Panc1 (cell line): Measurements from ENCODE around the gene PRRG4. TPM values are rescaled to one million over a fixed set of nuclear protein-coding genes. Genes with fewer than 3 reads are reported as not detected.
"Not testable (repeated sequence)": the region's sequence is repeated elsewhere in the genome, so short reads cannot be mapped to it uniquely, and the experiment has no call there.

Experiments
- ATAC-seq: fragments of 200-7000 bp; cut with Tn5 transposase; 2 replicates; pipeline ENCODE4 v1.9.1; 2020; ENCODE audit warnings: mild to moderate bottlenecking, moderate library complexity
- Bru-seq: library from RNA; stranded (reverse); fragments of 400-500 nt; gene quantifications from one replicate; lab custom pipeline; 2021; lab: Mats Ljungman, UMichigan
- BruChase-seq, 2 experiments: library from RNA; stranded (reverse); fragments of 400-500 nt; gene quantifications; one replicate each; lab custom pipeline; 2021; lab: Mats Ljungman, UMichigan
- BruUV-seq: library from RNA; stranded (reverse); fragments of 400-500 nt; replicated peaks from 2 replicates; lab custom pipeline; 2021; lab: Mats Ljungman, UMichigan
- CTCF ChIA-PET: fragments of 300-600 bp; sonication (Branson Sonifier 250); formaldehyde crosslinking; loops from one replicate; lab custom pipeline; 2022; ENCODE audit warnings: antibody characterized with exemption; lab: Charles Lee
- POLR2A ChIA-PET: fragments of 300-600 bp; sonication (Branson Sonifier 250); formaldehyde crosslinking; loops from one replicate; lab custom pipeline; 2022; ENCODE audit warnings: antibody characterized with exemption; lab: Charles Lee
- DNase-seq: peaks from one replicate; pipeline ENCODE4 v3.0.0-alpha.2; 2010; ENCODE audit warnings: low read depth, low spot score
- H3K27ac ChIP-seq: 2 replicates; pipeline ENCODE4 v1.5.1; 2011; ENCODE audit warnings: mild to moderate bottlenecking, low read length, inconsistent platforms
- H3K27me3 ChIP-seq: fragments of 200-500 bp; sonication (Bioruptor generic); 2 replicates; pipeline ENCODE4 v1.6.0; 2014; ENCODE audit warnings: low read length, inconsistent platforms; ENCODE audit not compliant: control insufficient read depth, insufficient read depth
- H3K36me3 ChIP-seq: fragments of 200-500 bp; sonication (Bioruptor generic); 2 replicates; pipeline ENCODE4 v1.5.1; 2014; ENCODE audit warnings: inconsistent platforms, mild to moderate bottlenecking, low read length, moderate library complexity; ENCODE audit not compliant: control insufficient read depth, insufficient read depth
- H3K4me1 ChIP-seq: 2 replicates; pipeline ENCODE4 v1.5.1; 2011; ENCODE audit warnings: inconsistent platforms, mild to moderate bottlenecking, low read length, moderate library complexity; ENCODE audit not compliant: control insufficient read depth, insufficient read depth
- H3K4me3 ChIP-seq, 2 experiments: 2 replicates each; pipeline ENCODE4 v1.5.1; 2011 to 2012; ENCODE audit warnings: low read depth in 2 of 2, low read length in 2 of 2, mild to moderate bottlenecking in 2 of 2, inconsistent platforms in 1 of 2, moderate library complexity in 1 of 2
- H3K9me3 ChIP-seq: fragments of 200-500 bp; sonication (Bioruptor generic); 2 replicates; pipeline ENCODE4 v1.5.1; 2014; ENCODE audit warnings: low read depth, mild to moderate bottlenecking, inconsistent platforms, low read length, moderate library complexity; ENCODE audit not compliant: control insufficient read depth, insufficient read depth
- CTCF ChIP-seq: fragments of 450-650 bp; IDR thresholded peaks from 2 replicates; pipeline ENCODE4 v1.5.1; 2017; ENCODE audit warnings: mild to moderate bottlenecking
- REST ChIP-seq, 2 experiments: IDR thresholded peaks; 2 replicates each; pipeline ENCODE4 v1.6.1; 2011 to 2012; ENCODE audit warnings: low read depth in 2 of 2, control low read depth in 1 of 2, low read length in 1 of 2, mild to moderate bottlenecking in 1 of 2, moderate library complexity in 1 of 2; ENCODE audit not compliant: insufficient read depth in 1 of 2
- SIN3A ChIP-seq: IDR thresholded peaks from 2 replicates; pipeline ENCODE4 v1.6.1; 2012; ENCODE audit warnings: low read depth, mild to moderate bottlenecking, low read length, moderate library complexity, borderline replicate concordance; ENCODE audit not compliant: insufficient read depth
- TCF7L2 ChIP-seq: IDR thresholded peaks from 2 replicates; pipeline ENCODE4 v1.6.1; 2011; ENCODE audit warnings: mild to moderate bottlenecking, low read depth, low read length, inconsistent platforms
- in situ Hi-C: cut with HindIII; loops from 2 replicates; pipeline ENCODE4 v1.10.0; 2016; ENCODE audit warnings: low sequenced_read_pairs, low pct_unique_long_range_greater_than_20kb
- intact Hi-C: fragments of 100-400 bp; cut with micrococcal nuclease; formaldehyde crosslinking; loops from one replicate; pipeline ENCODE4 v1.10.0; 2022; ENCODE audit not compliant: unreplicated experiment
- long read RNA-seq: library from polyadenylated mRNA; unstranded; transcript quantifications from one replicate; pipeline ENCODE4 v2.0.0, GENCODE V29; 2021; ENCODE audit not compliant: unreplicated experiment
- polyA plus RNA-seq: library from polyadenylated mRNA; unstranded; fragments of >200 nt; gene quantifications from one replicate; pipeline ENCODE4 v1.2.1, GENCODE V29; 2012; ENCODE audit warnings: missing spikeins; ENCODE audit not compliant: insufficient read length
- total RNA-seq: library from RNA; stranded (reverse); gene quantifications from one replicate; pipeline ENCODE4 v1.2.1, GENCODE V29; 2021; ENCODE audit not compliant: unreplicated experiment

PRRG4 gene
- total RNA-seq, result 0.87 TPM
- polyA plus RNA-seq, result 0.30 TPM
- percentile 30 among the genes with signal in this experiment for Bru-seq, nascent RNA
- BruChase-seq, experiment 1, labeled RNA remaining after a 2-hour chase, result percentile 39 among the genes with signal in this experiment
- percentile 50 among the genes with signal in this experiment for BruChase-seq, experiment 2, labeled RNA remaining after a 6-hour chase
- long read RNA-seq, partial matches to known transcripts, result 0 of 1 reads
- long read RNA-seq, other reads (novel, unspliced or antisense), result 1 of 1 reads

- H3K4me1 ChIP-seq, result peaks cover 7% of the 10 kb centered on the region
- BruUV-seq, result no TSS peak
- TF ChIP-seq CTCF, result no peak
- TF ChIP-seq SIN3A, result 0 out of 2 replicates have a peak, but pooled peaks have one; percentile 24
- peaks cover 5% of the 10 kb centered on the region for H3K27me3 ChIP-seq
- no peaks in the 10 kb centered on the region for H3K36me3 ChIP-seq
- H3K9me3 ChIP-seq, result no peaks in the 10 kb centered on the region
- ATAC-seq (peak; percentile 90), DNase-seq (no peak)
- peak within 1 kb of the TSS; percentile 30; the same call in 1 of the 2 replicates for H3K27ac ChIP-seq
- in situ Hi-C loops, result no loop called here
- peak within 1 kb of the TSS; percentile 59 to 79 for H3K4me3 ChIP-seq
- POLR2A ChIA-PET, result no interaction called here
- intact Hi-C loops, result no loop called here
- CTCF ChIA-PET, result no interaction called here
Observed at GRCh38 chr11:32829680-32830412, at the start of gene PRRG4. TSS of gene PRRG4 (plus strand) at chr11:32829927. CDS start at chr11:32830530, 603 bp downstream.

- CTCF ChIA-PET, H3K4me1 ChIP-seq, DNase-seq, BruUV-seq, ATAC-seq, intact Hi-C loops, H3K36me3 ChIP-seq, in situ Hi-C loops, POLR2A ChIA-PET, H3K9me3 ChIP-seq, H3K27ac ChIP-seq, H3K27me3 ChIP-seq, H3K4me3 ChIP-seq: not testable (repeated sequence)
Observed at GRCh38 chr11:32780839-32781238, 48.9 kb upstream of the PRRG4 start.

- Histone ChIP-seq H3K9me3 (no peaks in the 10 kb centered on the region), H3K4me3 (no peak overlapping the region), H3K4me1 (no peaks in the 10 kb centered on the region), H3K27me3 (no peaks in the 10 kb centered on the region), H3K36me3 (no peaks in the 10 kb centered on the region), H3K27ac (no peak overlapping the region)
- no peak for DNase-seq
- in situ Hi-C loops (no loop called here), intact Hi-C loops (no loop called here)
- ChIA-PET CTCF (no interaction called here), POLR2A (no interaction called here)
- no peak for TF ChIP-seq REST (IDR thresholded peaks at IDR 0.05; ENCODE audit: insufficient read depth in 1 of 2, low read depth in 2 of 2, low read length in 1 of 2)
- no peak for TF ChIP-seq TCF7L2
- ATAC-seq, result no peak
- BruUV-seq, result no TSS peak
Observed at GRCh38 chr11:32781721-32782120, 48.0 kb upstream of the PRRG4 start.
